Esophagus muscularis mucosa (tissue), 4 donors: ENCODE results near the gene ADCY5. TPM values are rescaled to one million over a fixed set of nuclear protein-coding genes. Genes with fewer than 3 reads are reported as not detected.

Experiments
- DNase-seq: peaks from one replicate; pipeline ENCODE4 v3.0.0-alpha.2; 2017; ENCODE audit errors: extremely low spot score
- H3K27ac ChIP-seq, 4 donors: fragments of 200-600 bp; sonication (generic); replicated peaks in 1 of 4; 1 replicate in 3 of 4; 2 replicates in 1 of 4; pipeline ENCODE4 v1.5.1; 2016 to 2019; ENCODE audit warnings: mild to moderate bottlenecking in 1 of 4
- H3K27me3 ChIP-seq, 4 donors: fragments of 200-600 bp; sonication (generic); one replicate each; pipeline versions ENCODE4 v1.5.1 to v1.6.0; 2016 to 2019
- H3K36me3 ChIP-seq, 4 donors: fragments of 200-600 bp; sonication (generic); one replicate each; pipeline ENCODE4 v1.5.1; 2016 to 2019
- H3K4me1 ChIP-seq, 4 donors: fragments of 200-600 bp; sonication (generic); one replicate each; pipeline ENCODE4 v1.5.1; 2016 to 2019
- H3K4me3 ChIP-seq, 4 donors: fragments of 200-600 bp; sonication (generic); 1 replicate in 2 of 4; 2 replicates in 2 of 4; pipeline ENCODE4 v1.5.1; 2016 to 2019; ENCODE audit warnings: mild to moderate bottlenecking in 4 of 4, moderate library complexity in 1 of 4
- H3K9me3 ChIP-seq, 4 donors: fragments of 200-600 bp; sonication (generic); 1 replicate in 3 of 4; 2 replicates in 1 of 4; pipeline ENCODE4 v1.5.1; 2016 to 2019
- CTCF ChIP-seq, 3 experiments: fragments of 200-600 bp in 2 of 3; fragments of 450-650 bp in 1 of 3; sonication (generic) in 2 of 3; IDR thresholded peaks; one replicate each; pipeline ENCODE4 v1.5.1; 2017 to 2019; ENCODE audit warnings: antibody characterized with exemption in 3 of 3, mild to moderate bottlenecking in 2 of 3, moderate library complexity in 1 of 3
- EP300 ChIP-seq: sonication (generic); formaldehyde crosslinking; IDR thresholded peaks from one replicate; pipeline ENCODE4 v1.6.1; 2017; ENCODE audit warnings: antibody characterized with exemption
- POLR2A ChIP-seq: fragments of 450-650 bp; IDR thresholded peaks from one replicate; pipeline ENCODE4 v1.6.1; 2017; ENCODE audit warnings: antibody characterized with exemption, moderate library complexity, mild to moderate bottlenecking, low read depth
- POLR2AphosphoS5 ChIP-seq, 2 donors: sonication (generic); formaldehyde crosslinking; IDR thresholded peaks; one replicate each; pipeline ENCODE4 v1.6.1; 2017; ENCODE audit warnings: antibody characterized with exemption in 2 of 2
- WGBS: methylation state at CpG from one replicate; pipeline ENCODE4 v1.1.5; 2018; 5-methylcytosine and 5-hydroxymethylcytosine counted together
- intact Hi-C: fragments of 100-400 bp; cut with DNase I; formaldehyde crosslinking; loops from one replicate; pipeline ENCODE4 v1.15.1; 2023
- total RNA-seq, 4 donors: library from RNA; depleted of rRNA; stranded (reverse); fragments of >200 nt; gene quantifications; one replicate each; pipeline versions ENCODE4 v1.1.0 to v1.2.1, GENCODE V29; 2016

ADCY5 gene
- total RNA-seq, 4 donors from 2014 or later = 133 to 228 (median 189) TPM

DNA sequence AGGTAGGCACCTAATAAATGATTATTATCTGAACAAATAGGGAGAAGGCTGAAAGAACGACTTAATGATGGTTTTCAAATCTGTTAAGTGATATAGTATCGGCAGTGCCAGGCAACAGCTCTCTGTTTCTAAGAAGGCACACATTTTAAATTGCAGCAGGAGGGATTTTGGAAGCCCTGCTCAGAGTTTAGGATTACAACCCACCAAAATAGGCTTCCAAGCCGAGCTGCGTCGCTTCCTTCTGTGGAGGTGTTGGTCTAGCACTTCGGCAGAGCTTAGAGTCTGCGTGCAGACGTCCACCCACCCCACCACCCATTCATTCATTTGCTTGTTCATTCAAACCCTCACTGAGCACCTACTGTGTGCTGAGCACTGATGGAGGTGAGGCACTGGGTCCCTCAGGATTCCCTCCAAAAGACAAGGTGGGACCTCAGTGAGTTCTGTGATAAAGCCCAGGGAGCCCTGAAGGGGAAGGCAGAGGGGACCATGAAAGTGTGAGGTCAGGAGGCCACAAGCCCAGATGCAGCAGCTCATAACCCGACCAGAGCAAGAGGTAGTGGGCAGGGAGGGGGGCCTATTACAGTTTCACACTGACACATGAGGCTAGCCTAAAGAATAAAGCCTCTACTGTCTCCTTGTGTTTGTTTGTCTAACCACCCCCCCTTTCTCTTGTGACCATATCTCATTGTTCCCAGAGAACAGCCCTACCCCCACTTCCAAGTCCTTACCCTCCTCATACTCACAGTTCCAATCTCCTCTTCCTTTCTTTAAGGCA lies 8.9 kb downstream of the ADCY5 start:
- H3K4me3 ChIP-seq = peak overlapping the region in 1 of 4 donors; percentile 18
- H3K4me1 ChIP-seq = peaks cover 58 to 97% (median 87%) of the 10 kb centered on the region in 4 donors
- intact Hi-C loops = loop anchor here (10.0 kb wide), 1 partner anchor 65 kb away; no protein-coding TSS in a partner anchor
- H3K27me3 ChIP-seq = no peaks in the 10 kb centered on the region
- H3K27ac ChIP-seq = peak overlapping the region; percentile 93 to 97 (median 97)
- DNase-seq = no peak
- TF ChIP-seq POLR2A = no peak
- no peak for TF ChIP-seq EP300
- no peak for TF ChIP-seq POLR2AphosphoS5 (IDR thresholded peaks at IDR 0.05)
- no peak for TF ChIP-seq CTCF (IDR thresholded peaks at IDR 0.05)
- no peaks in the 10 kb centered on the region for H3K36me3 ChIP-seq
- 37% methylated on average over 8 of the region's 9 CpGs for WGBS
- no peaks in the 10 kb centered on the region for H3K9me3 ChIP-seq

GRCh38 chr3:123432832-123433523 lies 15.9 kb downstream of the ADCY5 start:
- Histone ChIP-seq H3K4me3 (peak overlapping the region in 1 of 4 donors; percentile 24), H3K36me3 (no peaks in the 10 kb centered on the region), H3K9me3 (no peaks in the 10 kb centered on the region), H3K27ac (peak overlapping the region; percentile 91 to 97 (median 94)), H3K27me3 (no peaks in the 10 kb centered on the region), H3K4me1 (peaks cover 75 to 99% (median 94%) of the 10 kb centered on the region in 4 donors)
- WGBS = 64% methylated on average over 6 of the region's 6 CpGs
- DNase-seq = no peak
- peak in 1 of 2 donors; percentile 74 for TF ChIP-seq POLR2AphosphoS5 (IDR thresholded peaks at IDR 0.05)
- no peak for TF ChIP-seq CTCF (IDR thresholded peaks at IDR 0.05)
- no peak for TF ChIP-seq POLR2A
- peak; percentile 58 for TF ChIP-seq EP300
- intact Hi-C loops = no loop called here

- Histone ChIP-seq H3K36me3 (no peaks in the 10 kb centered on the region), H3K4me3 (no peak overlapping the region), H3K4me1 (peaks cover 71 to 99% (median 93%) of the 10 kb centered on the region in 4 donors), H3K9me3 (no peaks in the 10 kb centered on the region), H3K27ac (peak overlapping the region; percentile 91 to 97 (median 94)), H3K27me3 (no peaks in the 10 kb centered on the region)
- TF ChIP-seq POLR2A = no peak
- TF ChIP-seq EP300 = no peak
- no peak for DNase-seq
- intact Hi-C loops = no loop called here
- 64% methylated on average over 10 of the region's 10 CpGs for WGBS
Measured at GRCh38 chr3:123431658-123432324, 17.1 kb downstream of the ADCY5 start.

GRCh38 chr3:123431007-123431657 lies 17.8 kb downstream of the ADCY5 start:
- Histone ChIP-seq H3K4me3 (peak overlapping the region in 1 of 4 donors; percentile 5), H3K9me3 (no peaks in the 10 kb centered on the region), H3K4me1 (peaks cover 76 to 99% (median 94%) of the 10 kb centered on the region in 4 donors), H3K27me3 (no peaks in the 10 kb centered on the region), H3K36me3 (no peaks in the 10 kb centered on the region), H3K27ac (peak overlapping the region; percentile 91 to 97 (median 94))
- TF ChIP-seq EP300 (no peak), POLR2A (no peak), CTCF (IDR thresholded peaks at IDR 0.05) (no peak), POLR2AphosphoS5 (IDR thresholded peaks at IDR 0.05) (no peak)
- intact Hi-C loops = no loop called here
- no peak for DNase-seq
- whole genome bisulfite sequencing = 73% methylated on average over 5 of the region's 5 CpGs
